Endothelial cell of umbilical vein (primary cell): ENCODE data around the gene TAS2R13.

Experiments
- EZH2 ChIP-seq: IDR thresholded peaks from 2 replicates; pipeline ENCODE4 v1.6.1; 2012; ENCODE audit warnings: borderline replicate concordance, low read depth, mild to moderate bottlenecking, moderate library complexity, low read length, inconsistent platforms; ENCODE audit not compliant: severe bottlenecking
- FOS ChIP-seq: IDR thresholded peaks from 2 replicates; pipeline ENCODE4 v1.6.1; 2011; ENCODE audit warnings: mild to moderate bottlenecking, low read length, moderate library complexity, borderline replicate concordance; ENCODE audit not compliant: insufficient read depth
- GATA2 ChIP-seq: IDR thresholded peaks from 2 replicates; pipeline ENCODE4 v1.7.0; 2011; ENCODE audit warnings: low read depth, mild to moderate bottlenecking, moderate library complexity, mixed read lengths, low read length; ENCODE audit not compliant: insufficient read length, insufficient read depth
- JUN ChIP-seq: IDR thresholded peaks from 2 replicates; pipeline ENCODE4 v1.6.1; 2011; ENCODE audit warnings: borderline replicate concordance, low read depth; ENCODE audit not compliant: insufficient read length, insufficient read depth
- MYC ChIP-seq: IDR thresholded peaks from one replicate; pipeline ENCODE4 v1.6.1; 2011; ENCODE audit warnings: mild to moderate bottlenecking, low read depth, low read length
- POLR2A ChIP-seq: IDR thresholded peaks from 2 replicates; pipeline ENCODE4 v1.6.1; 2012; ENCODE audit warnings: low read depth, mild to moderate bottlenecking, control low read depth, low read length
- POLR2AphosphoS5 ChIP-seq: IDR thresholded peaks from 2 replicates; pipeline ENCODE4 v1.6.1; 2012; ENCODE audit warnings: low read depth, mild to moderate bottlenecking, control low read depth, low read length, moderate library complexity; ENCODE audit not compliant: insufficient read depth
- TF ChIP-seq, protein P1 (sequence below), 2 donors: IDR thresholded peaks; 1 replicate in 1 of 2; 2 replicates in 1 of 2; pipeline ENCODE4 v1.5.1; 2011; ENCODE audit warnings: low read length in 2 of 2, mild to moderate bottlenecking in 2 of 2, moderate library complexity in 2 of 2, control low read depth in 1 of 2, inconsistent platforms in 1 of 2, low read depth in 1 of 2; ENCODE audit not compliant: insufficient read depth in 1 of 2; ENCODE audit errors: extremely low read depth in 1 of 2
- TF ChIP-seq, protein P2 (sequence below): IDR thresholded peaks from 2 replicates; pipeline ENCODE4 v1.6.1; 2011; ENCODE audit not compliant: insufficient read depth, insufficient read length

GRCh38 chr12:10867381-10867780 is 42.0 kb downstream of the TAS2R13 start:
- TF ChIP-seq, protein P1, sequence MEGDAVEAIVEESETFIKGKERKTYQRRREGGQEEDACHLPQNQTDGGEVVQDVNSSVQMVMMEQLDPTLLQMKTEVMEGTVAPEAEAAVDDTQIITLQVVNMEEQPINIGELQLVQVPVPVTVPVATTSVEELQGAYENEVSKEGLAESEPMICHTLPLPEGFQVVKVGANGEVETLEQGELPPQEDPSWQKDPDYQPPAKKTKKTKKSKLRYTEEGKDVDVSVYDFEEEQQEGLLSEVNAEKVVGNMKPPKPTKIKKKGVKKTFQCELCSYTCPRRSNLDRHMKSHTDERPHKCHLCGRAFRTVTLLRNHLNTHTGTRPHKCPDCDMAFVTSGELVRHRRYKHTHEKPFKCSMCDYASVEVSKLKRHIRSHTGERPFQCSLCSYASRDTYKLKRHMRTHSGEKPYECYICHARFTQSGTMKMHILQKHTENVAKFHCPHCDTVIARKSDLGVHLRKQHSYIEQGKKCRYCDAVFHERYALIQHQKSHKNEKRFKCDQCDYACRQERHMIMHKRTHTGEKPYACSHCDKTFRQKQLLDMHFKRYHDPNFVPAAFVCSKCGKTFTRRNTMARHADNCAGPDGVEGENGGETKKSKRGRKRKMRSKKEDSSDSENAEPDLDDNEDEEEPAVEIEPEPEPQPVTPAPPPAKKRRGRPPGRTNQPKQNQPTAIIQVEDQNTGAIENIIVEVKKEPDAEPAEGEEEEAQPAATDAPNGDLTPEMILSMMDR (IDR thresholded peaks at IDR 0.05; ENCODE audit: extremely low read depth in 1 of 2, insufficient read depth in 1 of 2, low read depth in 1 of 2, low read length in 2 of 2): no peak
- TF ChIP-seq POLR2A (no peak), EZH2 (no peak), FOS (no peak), POLR2AphosphoS5 (no peak), JUN (no peak), GATA2 (no peak), MYC (no peak)
- TF ChIP-seq, protein P2, sequence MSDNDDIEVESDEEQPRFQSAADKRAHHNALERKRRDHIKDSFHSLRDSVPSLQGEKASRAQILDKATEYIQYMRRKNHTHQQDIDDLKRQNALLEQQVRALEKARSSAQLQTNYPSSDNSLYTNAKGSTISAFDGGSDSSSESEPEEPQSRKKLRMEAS: no peak
